Stimulated activated CD4-positive, alpha-beta T cell treated with anti-CD3 and anti-CD28 coated beads, Interleukin-1b, Interleukin-23, amount 100 ng/mL, for 1 hour (primary cell): ENCODE measurements around the gene CLIP2.
"Not testable (repeated sequence)": the region's sequence is repeated elsewhere in the genome, so short reads cannot be mapped to it uniquely, and the experiment has no call there.

Experiments used
- DNase-seq, 2 donors: peaks; one replicate each; pipeline ENCODE4 v3.0.0-alpha.2; 2020; ENCODE audit warnings: low read depth in 2 of 2

The CLIP2 gene

GRCh38 chr7:74332373-74333176 is 43.4 kb downstream of the CLIP2 start:
- no peak for DNase-seq

- no peak for DNase-seq
Observed at GRCh38 chr7:74334030-74334429, 44.8 kb downstream of the CLIP2 start.

- DNase-seq, result no peak
Observed at GRCh38 chr7:74337926-74338325, 48.7 kb downstream of the CLIP2 start.

- DNase-seq, result no peak
Observed at GRCh38 chr7:74338366-74339108, 49.3 kb downstream of the CLIP2 start.

- DNase-seq, result not testable (repeated sequence)
Observed at GRCh38 chr7:74339648-74340047, 50.4 kb downstream of the CLIP2 start.

GRCh38 chr7:74343281-74344131 is 54.3 kb downstream of the CLIP2 start:
- no peak for DNase-seq

- no peak for DNase-seq
Observed at GRCh38 chr7:74344132-74344496, 54.9 kb downstream of the CLIP2 start.

GRCh38 chr7:74344786-74345185 is 55.6 kb downstream of the CLIP2 start:
- no peak for DNase-seq

GRCh38 chr7:74345970-74346369 is 56.8 kb downstream of the CLIP2 start:
- no peak for DNase-seq

- DNase-seq, result no peak
Observed at GRCh38 chr7:74349621-74350020, 60.4 kb downstream of the CLIP2 start.

GRCh38 chr7:74350751-74351150 is 61.5 kb downstream of the CLIP2 start:
- no peak for DNase-seq

GRCh38 chr7:74351836-74352235 is 62.6 kb downstream of the CLIP2 start:
- DNase-seq, result no peak

GRCh38 chr7:74352551-74353138 is 63.4 kb downstream of the CLIP2 start:
- not testable (repeated sequence) for DNase-seq

- no peak for DNase-seq
Observed at GRCh38 chr7:74354009-74354408, 64.8 kb downstream of the CLIP2 start.

- no peak for DNase-seq
Observed at GRCh38 chr7:74355091-74355490, 65.9 kb downstream of the CLIP2 start.

- DNase-seq, result no peak
Observed at GRCh38 chr7:74356589-74357315, 67.5 kb downstream of the CLIP2 start.

- no peak for DNase-seq
Observed at GRCh38 chr7:74360008-74360407, 70.8 kb downstream of the CLIP2 start.

- DNase-seq, result no peak
Observed at GRCh38 chr7:74362266-74362665, 73.1 kb downstream of the CLIP2 start.

GRCh38 chr7:74364061-74364460 is 74.9 kb downstream of the CLIP2 start:
- no peak for DNase-seq

- DNase-seq, result no peak
Observed at GRCh38 chr7:74365322-74366022, 76.3 kb downstream of the CLIP2 start.
